Peyer's patch (tissue), 4 donors: ENCODE measurements around the gene PPARA. TPM values are rescaled to one million over a fixed set of nuclear protein-coding genes. Genes with fewer than 3 reads are reported as not detected.
A peak's percentile ranks its signal among the peaks of the same experiment; 100 is the strongest.

Source experiments
- DNase-seq, 3 donors: peaks; one replicate each; pipeline ENCODE4 v3.0.0-alpha.2; 2017 to 2019
- H3K27ac ChIP-seq, 4 donors: fragments of 200-600 bp; sonication (generic); one replicate each; pipeline ENCODE4 v1.5.1; 2016 to 2019
- H3K27me3 ChIP-seq, 2 donors: fragments of 200-600 bp; sonication (generic); one replicate each; pipeline ENCODE4 v1.5.1; 2019
- H3K36me3 ChIP-seq, 3 donors: fragments of 200-600 bp; sonication (generic); one replicate each; pipeline ENCODE4 v1.5.1; 2016 to 2019
- H3K4me1 ChIP-seq, 4 donors: fragments of 200-600 bp; sonication (generic); one replicate each; pipeline ENCODE4 v1.5.1; 2016 to 2019
- H3K4me3 ChIP-seq, 4 donors: fragments of 200-600 bp; sonication (generic); 1 replicate in 3 of 4; 2 replicates in 1 of 4; pipeline ENCODE4 v1.5.1; 2016 to 2019; ENCODE audit warnings: mild to moderate bottlenecking in 1 of 4
- H3K9me3 ChIP-seq, 4 donors: fragments of 200-600 bp; sonication (generic); one replicate each; pipeline ENCODE4 v1.5.1; 2016 to 2019; ENCODE audit warnings: mild to moderate bottlenecking in 1 of 4
- CTCF ChIP-seq, 6 experiments: fragments of 450-650 bp in 4 of 6; fragments of 200-600 bp in 2 of 6; sonication (generic) in 1 of 6; IDR thresholded peaks; one replicate each; pipeline ENCODE4 v1.5.1; 2017 to 2019; ENCODE audit warnings: antibody characterized with exemption in 6 of 6, mild to moderate bottlenecking in 3 of 6, moderate library complexity in 1 of 6
- POLR2A ChIP-seq, 2 donors: fragments of 450-650 bp; IDR thresholded peaks; one replicate each; pipeline ENCODE4 v1.5.1; 2017; ENCODE audit warnings: antibody characterized with exemption in 2 of 2, mild to moderate bottlenecking in 2 of 2, moderate library complexity in 2 of 2
- total RNA-seq, 4 donors: library from RNA; depleted of rRNA; stranded (reverse); fragments of >200 nt; gene quantifications; one replicate each; pipeline ENCODE4 v1.1.0, GENCODE V29; 2016

Gene PPARA
- total RNA-seq: 100 to 1,000 TPM in 3 of 4 donors, 10 to 100 TPM in 1; 21.5 to 231 (median 189) TPM

GRCh38 chr22:46150034-46150654 lies at the start of gene PPARA:
TSS of gene PPARA (plus strand) at chr22:46150526. CDS start at chr22:46198384, 47,858 bp downstream.
- peak within 1 kb of the TSS; percentile 79 to 99 (median 97) for H3K27ac ChIP-seq
- peak; percentile 28 to 72 for TF ChIP-seq POLR2A (IDR thresholded peaks at IDR 0.05)
- TF ChIP-seq CTCF (IDR thresholded peaks at IDR 0.05): no peak
- H3K4me1 ChIP-seq: peaks cover 10 to 53% (median 13%) of the 10 kb centered on the region in 4 donors
- H3K27me3 ChIP-seq: no peaks in the 10 kb centered on the region
- peak; percentile 89 to 98 (median 97) for DNase-seq
- no peaks in the 10 kb centered on the region for H3K9me3 ChIP-seq
- peaks cover 0 to 24% (median 0%) of the 10 kb centered on the region in 3 donors for H3K36me3 ChIP-seq
- peak within 1 kb of the TSS; percentile 83 to 99 (median 94) for H3K4me3 ChIP-seq

GRCh38 chr22:46102159-46102558 lies 48.2 kb upstream of the PPARA start:
- H3K4me1 ChIP-seq: peaks cover 0 to 51% (median 18%) of the 10 kb centered on the region in 4 donors
- no peak for TF ChIP-seq POLR2A (IDR thresholded peaks at IDR 0.05)
- no peak for TF ChIP-seq CTCF (IDR thresholded peaks at IDR 0.05)

GRCh38 chr22:46102752-46103151 lies 47.6 kb upstream of the PPARA start:
- Histone ChIP-seq H3K27ac (peak overlapping the region in 3 of 4 donors; percentile 32 to 97 (median 89)), H3K9me3 (no peaks in the 10 kb centered on the region), H3K36me3 (peaks cover 0 to 62% (median 0%) of the 10 kb centered on the region in 3 donors), H3K27me3 (no peaks in the 10 kb centered on the region), H3K4me3 (no peak overlapping the region), H3K4me1 (peaks cover 0 to 57% (median 19%) of the 10 kb centered on the region in 4 donors)
- no peak for DNase-seq
- TF ChIP-seq POLR2A (IDR thresholded peaks at IDR 0.05) (no peak), CTCF (IDR thresholded peaks at IDR 0.05) (no peak)

More at GRCh38 chr22:46102159-46102558, 48.2 kb upstream of the PPARA start:
- DNase-seq: no peak
- H3K36me3 ChIP-seq: peaks cover 0 to 62% (median 0%) of the 10 kb centered on the region in 3 donors
- peak overlapping the region in 2 of 4 donors; percentile 32 to 97 for H3K27ac ChIP-seq
- H3K9me3 ChIP-seq: no peaks in the 10 kb centered on the region
- no peak overlapping the region for H3K4me3 ChIP-seq
- H3K27me3 ChIP-seq: no peaks in the 10 kb centered on the region

GRCh38 chr22:46103181-46103580 lies 47.1 kb upstream of the PPARA start:
- no peak for DNase-seq
- Histone ChIP-seq H3K27me3 (no peaks in the 10 kb centered on the region), H3K9me3 (no peaks in the 10 kb centered on the region), H3K4me3 (no peak overlapping the region), H3K4me1 (peaks cover 0 to 61% (median 21%) of the 10 kb centered on the region in 4 donors), H3K27ac (peak overlapping the region in 2 of 4 donors; percentile 89 to 97), H3K36me3 (peaks cover 0 to 62% (median 0%) of the 10 kb centered on the region in 3 donors)
- TF ChIP-seq CTCF (IDR thresholded peaks at IDR 0.05) (no peak), POLR2A (IDR thresholded peaks at IDR 0.05) (no peak)

- Histone ChIP-seq H3K27ac (peak overlapping the region in 3 of 4 donors; percentile 76 to 97 (median 89)), H3K4me3 (no peak overlapping the region), H3K4me1 (peaks cover 0 to 66% (median 23%) of the 10 kb centered on the region in 4 donors), H3K36me3 (peaks cover 0 to 62% (median 0%) of the 10 kb centered on the region in 3 donors), H3K9me3 (no peaks in the 10 kb centered on the region), H3K27me3 (no peaks in the 10 kb centered on the region)
- TF ChIP-seq CTCF (IDR thresholded peaks at IDR 0.05) (no peak), POLR2A (IDR thresholded peaks at IDR 0.05) (no peak)
- DNase-seq: no peak
These were observed 46.7 kb upstream of the PPARA start for GRCh38 chr22:46103664-46104063.
